HG03108 (cell line): ENCODE results near the gene RIN2.
"Not testable (repeated sequence)": the region's sequence is repeated elsewhere in the genome, so short reads cannot be mapped to it uniquely, and the experiment has no call there.

Experiments used
- ATAC-seq: cut with Tn5 transposase; IDR thresholded peaks from one replicate; pipeline ENCODE4 v1.9.1; 2021; ENCODE audit warnings: moderate library complexity; ENCODE audit not compliant: unreplicated experiment

Gene RIN2

GRCh38 chr20:19784511-19785172 is 26.6 kb downstream of the RIN2 start:
- no peak for ATAC-seq

GRCh38 chr20:19785173-19785982 is 27.3 kb downstream of the RIN2 start:
- no peak for ATAC-seq

- ATAC-seq: no peak
Observed at GRCh38 chr20:19785983-19786285, 27.9 kb downstream of the RIN2 start.

- no peak for ATAC-seq
Observed at GRCh38 chr20:19786311-19786710, 28.3 kb downstream of the RIN2 start.

GRCh38 chr20:19787366-19787765 is 29.3 kb downstream of the RIN2 start:
- ATAC-seq: no peak

- ATAC-seq: no peak
Observed at GRCh38 chr20:19789009-19789408, 31.0 kb downstream of the RIN2 start.

- ATAC-seq: no peak
Observed at GRCh38 chr20:19789446-19789845, 31.4 kb downstream of the RIN2 start.

- no peak for ATAC-seq
Observed at GRCh38 chr20:19791887-19792286, 33.8 kb downstream of the RIN2 start.

- ATAC-seq: no peak
Observed at GRCh38 chr20:19793716-19794115, 35.7 kb downstream of the RIN2 start.

- ATAC-seq: no peak
Observed at GRCh38 chr20:19794941-19795340, 36.9 kb downstream of the RIN2 start.

GRCh38 chr20:19799325-19799724 is 41.3 kb downstream of the RIN2 start:
- no peak for ATAC-seq

- no peak for ATAC-seq
Observed at GRCh38 chr20:19802099-19802491, 44.0 kb downstream of the RIN2 start.

- ATAC-seq: no peak
Observed at GRCh38 chr20:19802492-19803158, 44.6 kb downstream of the RIN2 start.

GRCh38 chr20:19806276-19806675 is 48.2 kb downstream of the RIN2 start:
- ATAC-seq: not testable (repeated sequence)

- no peak for ATAC-seq
Observed at GRCh38 chr20:19806806-19807190, 48.7 kb downstream of the RIN2 start.

- ATAC-seq: no peak
Observed at GRCh38 chr20:19807191-19807945, 49.3 kb downstream of the RIN2 start.
